Ureter (tissue), 1 donor: ENCODE measurements around the gene PTP4A2. TPM values are rescaled to one million over a fixed set of nuclear protein-coding genes. Genes with fewer than 3 reads are reported as not detected.

Experiments
- DNase-seq: peaks from one replicate; pipeline ENCODE4 v3.0.0-alpha.2; 2020; ENCODE audit warnings: low spot score
- total RNA-seq: library from RNA; stranded (reverse); gene quantifications from one replicate; pipeline ENCODE4 v1.2.4, GENCODE V29; 2023
- donor health status: DM: yes; HTN: yes; CAD: no.

Gene PTP4A2
- 416 TPM for total RNA-seq

DNA sequence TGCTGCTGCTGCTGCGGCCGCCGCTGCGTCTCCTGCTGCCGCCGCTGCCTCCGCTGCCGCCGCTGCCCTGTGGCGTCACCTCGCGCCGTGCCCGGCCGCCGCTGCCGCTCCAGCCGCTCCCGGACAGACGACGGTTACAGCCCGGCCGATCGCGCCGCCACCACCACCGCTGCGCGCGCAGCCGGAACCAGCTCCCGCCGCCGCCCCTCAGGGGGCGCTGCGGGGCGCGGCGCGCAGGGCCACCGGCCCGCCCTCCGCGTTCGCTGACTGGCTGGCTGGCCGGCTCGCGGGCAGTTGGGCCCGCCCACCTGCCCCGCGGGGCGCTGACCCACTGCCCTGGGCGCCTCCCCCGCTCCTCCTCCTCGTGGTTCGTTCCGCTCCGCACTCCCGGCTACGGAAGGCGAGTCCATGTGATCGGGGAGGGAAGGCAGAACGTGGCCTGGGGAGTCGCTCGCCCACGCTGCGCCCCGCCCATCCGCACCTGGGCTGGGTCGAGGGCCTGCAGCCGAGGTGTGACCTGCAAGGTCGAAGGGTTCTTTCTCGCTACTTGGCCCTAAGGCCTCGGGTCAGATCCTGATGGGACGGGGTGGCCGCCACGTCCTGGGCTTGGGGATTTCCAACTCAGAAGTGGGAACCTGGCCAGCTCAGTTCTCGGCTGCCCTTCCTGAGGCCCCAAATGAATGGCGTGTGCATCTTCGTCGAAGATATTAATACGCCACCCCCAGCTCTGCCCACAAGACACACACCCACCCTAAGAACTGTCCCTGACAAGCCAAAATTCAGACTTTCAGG is at the start of gene PTP4A2:
PTP4A2 (minus strand) TSS at position 185 of the 792 bp plus-strand sequence. CDS start 19,303 bp downstream, outside the sequence.
- peak; percentile 94 for DNase-seq

GRCh38 chr1:31987135-31987619 is 49.0 kb upstream of the PTP4A2 start:
- DNase-seq = no peak

DNA sequence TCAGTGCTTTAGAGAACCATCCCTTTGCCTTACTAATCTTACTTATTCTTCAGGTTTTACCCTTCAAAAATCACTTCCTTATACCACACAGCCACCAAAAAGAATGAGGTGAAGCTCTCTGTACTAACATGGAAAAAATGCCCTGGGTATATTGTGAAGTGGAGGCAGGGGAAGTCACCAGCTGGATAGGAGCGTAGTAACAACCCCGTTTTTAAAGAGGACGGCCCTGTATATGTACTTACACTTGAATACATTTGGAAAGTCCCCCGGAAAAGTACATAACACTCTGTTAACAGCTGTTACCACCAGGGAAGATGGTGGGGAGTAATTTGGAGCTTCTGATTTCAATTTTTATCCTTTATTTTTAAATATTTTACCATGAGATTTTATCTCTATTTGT is 47.3 kb upstream of the PTP4A2 start:
- no peak for DNase-seq

DNA sequence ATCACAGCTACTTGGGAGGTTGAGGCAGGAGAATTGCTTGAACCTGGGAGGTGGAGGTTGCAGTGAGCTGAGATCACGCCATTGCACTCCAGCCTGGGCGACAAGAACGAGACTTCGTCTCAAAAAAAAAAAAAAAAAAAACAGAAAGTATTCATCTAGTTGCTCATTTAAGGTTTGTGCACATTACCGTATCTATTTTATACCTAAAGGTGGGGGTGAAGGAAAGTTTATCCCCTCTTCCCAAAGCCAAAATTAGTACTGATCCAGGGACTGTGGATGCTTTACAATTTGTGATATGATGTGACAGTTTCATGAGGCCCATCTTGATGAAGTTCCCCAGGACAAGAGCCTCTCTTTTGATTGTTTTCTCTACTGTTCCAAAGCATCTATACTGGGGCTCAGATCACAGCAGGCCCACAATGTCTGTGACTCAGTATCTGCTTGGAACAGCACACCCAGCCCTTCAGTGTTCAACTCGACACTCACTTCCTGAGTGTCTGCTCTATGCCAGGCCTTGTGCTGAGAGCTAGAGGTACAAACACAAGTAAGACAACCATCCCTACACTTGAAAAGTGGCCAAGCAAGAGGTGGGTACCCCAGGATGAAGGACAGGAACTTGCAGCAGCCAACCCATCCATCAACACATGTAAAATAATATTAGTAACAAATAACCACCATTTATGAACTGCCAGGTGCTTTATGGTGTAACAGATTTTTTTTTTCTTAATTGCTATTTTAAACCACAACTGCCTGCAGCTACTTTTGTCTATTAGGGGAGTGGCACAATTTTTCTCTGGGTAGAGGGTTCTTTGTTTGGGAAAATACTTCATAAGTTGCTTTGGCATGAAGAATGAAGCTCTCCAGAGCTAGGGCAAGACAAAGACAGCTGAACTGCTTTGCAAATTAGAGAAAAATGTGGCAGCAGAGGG is 46.5 kb upstream of the PTP4A2 start:
- DNase-seq = no peak

DNA sequence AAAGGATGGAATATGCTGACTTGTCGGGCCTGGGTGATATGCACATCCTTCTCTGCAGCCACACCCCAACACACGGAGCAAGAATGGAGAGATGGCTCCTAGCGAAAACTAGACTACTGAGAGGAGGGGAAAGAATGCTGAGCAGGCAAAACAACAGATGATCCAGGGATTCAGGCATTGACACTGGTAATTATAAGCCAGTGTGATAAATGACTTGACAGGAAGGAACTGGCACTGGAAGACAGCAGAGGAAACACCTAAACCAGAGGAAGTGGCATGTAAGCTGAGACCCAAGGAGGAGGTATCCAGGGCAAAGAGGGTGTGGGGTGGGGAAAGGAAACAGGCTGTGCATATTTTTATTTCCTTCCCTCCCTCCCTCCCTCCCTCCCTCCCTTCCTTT is 43.8 kb upstream of the PTP4A2 start:
- no peak for DNase-seq

DNA sequence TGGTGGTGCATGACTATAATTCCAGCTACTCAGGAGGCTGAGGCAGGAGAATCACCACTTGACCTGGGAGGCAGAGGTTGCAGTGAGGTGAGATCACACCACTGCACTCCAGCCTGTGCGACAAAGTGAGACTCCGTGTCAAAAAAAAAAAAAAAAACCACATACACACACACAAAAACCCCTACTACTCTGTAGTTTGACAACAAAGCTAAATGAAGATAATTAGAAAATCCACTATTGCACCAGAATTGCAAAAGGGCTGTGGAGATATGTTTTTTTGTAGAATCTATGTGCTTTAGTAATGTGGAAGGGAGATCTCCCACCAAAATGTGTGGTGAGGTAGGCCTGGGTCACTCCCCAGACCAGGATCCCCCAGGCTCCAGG is 43.3 kb upstream of the PTP4A2 start:
- DNase-seq = no peak

DNA sequence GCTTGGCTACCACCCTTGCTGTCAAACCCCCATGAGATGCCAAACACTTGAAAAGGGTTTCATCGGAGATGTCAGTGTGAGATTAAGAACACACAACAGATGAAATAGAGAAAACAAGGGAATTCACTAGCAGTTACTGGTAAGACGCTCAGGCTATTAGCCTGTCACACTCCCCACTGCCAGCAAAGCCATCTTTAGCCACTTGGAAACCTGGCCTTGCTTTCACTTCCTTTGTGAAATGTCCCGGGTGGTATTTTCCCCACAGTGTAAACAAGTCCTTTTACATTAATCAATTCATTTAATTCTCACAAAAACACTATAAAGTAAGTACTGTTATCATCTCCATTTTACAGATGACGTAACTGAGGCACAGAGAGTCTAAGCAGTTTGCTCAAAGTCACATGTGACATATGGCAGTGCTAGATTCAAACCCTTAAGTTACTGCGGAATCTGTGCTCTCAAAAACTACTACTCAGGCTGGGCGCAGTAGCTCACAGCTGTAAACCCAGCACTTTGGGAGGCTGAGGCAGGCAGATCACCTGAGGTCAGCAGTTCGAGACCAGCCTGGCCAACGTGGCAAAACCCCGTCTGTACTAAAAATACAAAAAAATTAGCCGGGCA is 42.8 kb upstream of the PTP4A2 start:
- no peak for DNase-seq

- no peak for DNase-seq
Measured at GRCh38 chr1:31978843-31979400, 40.8 kb upstream of the PTP4A2 start.

DNA sequence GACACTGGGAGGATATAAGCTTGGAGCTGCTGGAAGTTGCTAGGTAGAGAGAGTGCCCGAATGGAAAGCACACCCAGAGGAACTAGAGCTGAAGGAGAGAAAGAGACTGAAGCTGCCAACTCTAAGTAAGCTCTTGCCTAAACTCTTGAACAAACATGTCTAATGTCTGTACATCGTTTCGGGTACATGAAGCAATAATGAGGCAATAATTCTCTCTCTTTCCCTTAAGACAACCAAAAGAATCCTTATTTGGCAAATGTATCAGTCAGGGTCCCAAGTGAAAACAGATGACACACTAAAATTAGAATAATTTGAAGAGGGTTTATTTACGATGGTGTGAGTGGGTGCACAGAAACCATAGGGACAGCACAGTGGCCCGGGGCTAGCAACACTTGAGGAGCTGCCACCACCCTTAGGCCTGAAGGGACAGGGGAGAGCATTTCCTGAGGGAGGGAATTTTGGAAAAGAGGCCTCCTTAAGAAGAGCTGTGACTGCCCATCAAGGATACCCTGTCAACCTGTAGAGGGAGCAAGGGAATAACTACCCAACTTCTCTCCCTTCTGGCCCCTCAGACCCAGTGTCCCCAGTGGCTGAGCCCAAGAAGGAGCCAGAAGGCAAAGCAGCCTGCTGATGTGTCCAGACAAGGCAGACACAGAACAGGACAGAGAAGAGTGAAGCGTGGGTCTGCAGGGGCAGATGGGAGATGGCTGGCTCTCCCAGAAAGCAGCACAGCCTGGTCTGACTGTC is 39.4 kb upstream of the PTP4A2 start:
- DNase-seq = no peak

- DNase-seq = no peak
Measured at GRCh38 chr1:31976401-31976800, 38.2 kb upstream of the PTP4A2 start.

- DNase-seq = no peak
Measured at GRCh38 chr1:31970873-31971272, 32.7 kb upstream of the PTP4A2 start.

DNA sequence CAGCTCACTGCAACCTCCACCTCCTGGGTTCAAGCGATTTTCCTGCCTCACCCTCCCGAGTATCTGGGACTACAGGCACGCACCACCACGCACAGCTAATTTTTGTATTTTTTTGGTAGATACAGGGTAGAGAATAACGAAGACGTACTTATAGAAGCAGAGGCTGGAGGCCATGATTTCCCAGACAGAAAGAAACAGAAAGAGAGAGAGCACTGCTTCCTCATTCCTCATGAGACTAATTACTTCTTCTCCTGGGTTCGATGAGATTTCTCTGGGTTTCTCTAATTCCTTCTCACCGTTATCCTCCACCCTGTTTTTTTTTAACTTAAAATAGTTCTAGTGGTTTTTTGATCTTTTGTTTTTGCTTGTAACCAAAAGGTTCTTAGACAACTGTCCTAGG is 23.4 kb upstream of the PTP4A2 start:
- no peak for DNase-seq

DNA sequence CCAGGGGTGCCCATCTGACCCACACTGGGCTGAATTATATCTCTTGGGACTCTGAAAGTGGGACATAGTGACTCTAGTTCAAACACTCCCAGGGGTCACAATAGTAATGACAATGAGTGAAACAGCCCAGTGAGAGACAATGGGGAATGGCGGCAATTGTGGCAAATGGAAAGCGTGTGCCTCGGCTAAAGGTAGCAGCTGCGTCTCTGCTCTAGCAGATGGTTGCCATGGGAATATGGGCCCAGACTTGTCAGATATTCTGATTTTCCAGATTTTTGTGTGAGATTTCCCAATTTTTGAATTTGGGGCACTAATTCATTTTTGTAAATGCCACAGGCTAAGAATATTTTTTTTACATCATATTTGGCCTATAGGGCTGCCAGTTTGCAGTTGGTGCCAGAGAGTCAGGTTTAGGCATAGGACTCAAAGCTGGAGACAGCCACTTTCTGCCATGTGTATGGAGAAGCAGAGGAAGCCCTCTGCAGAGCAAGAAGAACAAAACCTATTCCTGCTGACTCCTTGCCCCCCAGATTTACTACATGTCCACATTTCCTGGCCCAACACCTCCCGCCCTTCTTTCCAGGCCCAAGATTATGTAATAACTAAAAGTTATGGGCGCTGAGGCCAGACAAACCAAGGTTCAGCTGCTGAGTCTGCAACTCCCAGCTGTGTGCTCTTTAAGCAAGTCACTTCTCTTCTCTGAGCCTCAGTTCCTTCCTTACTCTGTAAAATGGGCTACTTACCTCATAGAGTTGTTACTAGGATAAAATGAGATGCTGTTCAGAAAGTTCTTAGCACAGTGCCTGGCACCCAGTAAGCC is 21.6 kb upstream of the PTP4A2 start:
- no peak for DNase-seq

DNA sequence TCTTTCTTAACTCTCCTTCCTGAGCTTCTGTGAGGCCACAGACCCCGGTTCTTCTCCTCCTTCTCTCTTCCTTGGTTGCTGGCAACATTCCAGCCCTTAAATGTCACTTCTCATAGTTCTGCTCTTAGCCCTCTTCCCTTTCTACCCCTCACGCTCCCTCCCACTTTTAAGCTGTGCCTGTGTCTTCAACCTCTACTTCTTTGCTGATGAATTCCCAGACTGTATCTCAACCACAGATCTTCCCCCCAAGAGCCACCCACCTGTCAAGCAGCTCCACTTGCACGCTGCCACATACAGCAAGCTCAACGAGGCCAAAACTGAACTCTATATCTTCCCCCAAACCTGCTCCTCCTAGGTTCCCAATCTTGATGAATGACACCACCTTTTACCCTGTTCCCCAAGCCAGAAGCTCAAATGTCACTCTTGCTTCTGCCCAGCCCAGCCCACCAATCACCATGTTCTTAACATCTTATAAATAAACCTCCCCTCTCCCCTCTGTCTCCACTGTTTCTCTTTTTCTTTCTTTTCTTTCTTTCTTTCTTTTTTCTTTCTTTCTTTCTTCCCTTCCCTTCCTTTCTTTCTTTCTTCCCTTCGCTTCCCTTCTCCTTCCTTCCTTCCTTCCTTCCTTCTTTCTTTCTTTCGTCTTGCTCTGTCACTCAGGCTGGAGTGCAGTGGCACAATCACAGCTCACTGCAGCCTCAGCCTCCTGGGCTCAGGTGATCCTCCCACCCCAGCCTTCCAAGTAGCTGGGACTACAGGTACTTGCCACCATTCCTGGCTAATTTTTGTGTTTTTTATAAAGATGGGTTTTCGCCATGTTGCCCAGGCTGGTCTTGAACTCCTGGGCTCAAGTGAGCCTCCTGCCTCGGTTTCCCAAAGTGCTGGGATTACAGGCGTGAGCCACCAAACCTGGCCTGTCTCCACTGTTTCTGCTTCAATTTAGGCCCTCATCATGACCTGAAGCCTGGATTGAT is 19.8 kb upstream of the PTP4A2 start:
- no peak for DNase-seq

DNA sequence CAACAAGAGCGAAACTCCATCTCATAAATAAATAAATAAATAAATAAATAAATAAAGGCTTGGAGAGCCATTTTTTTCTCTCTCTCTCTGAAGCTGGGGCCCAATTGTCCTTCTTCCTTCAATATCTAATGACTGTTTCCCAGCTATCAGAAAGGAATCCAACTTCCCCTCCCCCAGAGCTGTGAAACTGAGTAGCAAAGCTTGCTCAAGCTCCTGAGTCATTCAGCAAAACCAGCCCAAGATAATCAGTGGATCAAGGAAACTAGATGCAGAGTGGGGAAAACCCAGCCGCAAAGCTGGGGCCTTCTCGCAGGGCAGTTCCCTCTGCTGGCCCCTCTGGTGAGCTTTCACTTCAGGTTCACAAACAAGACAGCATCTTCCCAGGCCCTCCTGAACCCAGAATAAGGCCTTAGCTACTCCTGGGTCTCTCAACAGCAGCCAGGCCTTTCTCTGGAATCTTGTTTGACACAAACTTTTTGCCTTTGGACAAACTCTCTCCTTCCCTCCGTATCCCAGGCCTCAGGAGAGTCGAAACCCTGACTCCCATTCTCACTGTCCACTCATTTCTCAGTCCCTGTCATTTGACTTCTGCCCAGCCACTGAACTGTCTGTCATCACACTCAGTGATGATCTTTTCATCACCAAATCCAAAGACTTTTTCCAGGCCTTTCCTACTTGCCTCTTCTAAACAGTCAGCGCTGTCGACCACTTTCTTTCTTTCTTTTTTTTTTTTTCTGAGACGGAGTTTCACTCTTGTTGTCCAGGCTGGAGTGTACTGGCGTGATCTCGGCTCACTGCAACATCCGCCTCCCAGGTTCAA is 18.0 kb upstream of the PTP4A2 start:
- peak; percentile 93 for DNase-seq

DNA sequence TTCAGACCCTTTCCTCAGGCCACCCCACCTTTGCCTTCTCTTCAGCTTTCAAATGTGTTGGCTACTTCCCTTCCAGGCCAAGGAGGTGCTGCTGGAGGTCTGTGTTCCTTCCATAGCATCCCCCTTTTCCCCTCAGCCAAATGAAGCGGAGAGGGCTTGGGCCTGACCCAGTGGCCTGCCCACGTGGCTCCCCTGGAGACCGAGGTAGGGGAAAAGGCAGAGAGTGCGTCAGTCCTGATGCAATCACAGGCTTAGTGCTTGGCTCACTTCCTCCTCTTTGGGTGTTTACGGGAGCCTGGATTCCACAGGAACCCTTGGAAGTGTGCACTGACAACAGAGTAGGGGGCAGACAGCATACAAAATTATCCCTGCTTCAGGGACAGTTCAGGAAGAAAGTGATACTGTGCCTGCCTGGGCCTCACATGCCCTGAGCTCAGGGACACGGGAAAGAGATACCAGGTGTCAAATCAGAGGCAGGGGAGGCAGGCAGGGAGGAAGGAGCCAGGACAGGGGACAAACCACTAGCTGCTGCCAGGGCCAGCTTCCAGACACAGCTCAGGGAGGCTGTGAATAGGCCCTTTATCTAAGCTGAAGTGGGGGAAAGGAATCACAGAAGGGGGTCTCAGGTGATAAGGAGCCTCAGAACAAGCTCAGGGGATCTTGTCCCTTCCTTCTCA is 16.6 kb upstream of the PTP4A2 start:
- peak; percentile 90 for DNase-seq

GRCh38 chr1:31952825-31953220 is 14.7 kb upstream of the PTP4A2 start:
- no peak for DNase-seq

- DNase-seq = no peak
Measured at GRCh38 chr1:31951276-31951675, 13.1 kb upstream of the PTP4A2 start.
